SK-N-MC (cell line): ENCODE measurements around the gene TNRC6A.
A peak's percentile ranks its signal among the peaks of the same experiment; 100 is the strongest.
"Not testable (repeated sequence)": the region's sequence is repeated elsewhere in the genome, so short reads cannot be mapped to it uniquely, and the experiment has no call there.

Source experiments
- DNase-seq: peaks from one replicate; pipeline ENCODE4 v3.0.0-alpha.2; 2011; ENCODE audit warnings: low read depth, low spot score
- H3K27ac ChIP-seq: fragments of 200-600 bp; sonication (generic); 2 replicates; pipeline ENCODE4 v1.5.1; 2016; ENCODE audit warnings: mixed run types
- H3K36me3 ChIP-seq: fragments of 200-600 bp; sonication (generic); 2 replicates; pipeline ENCODE4 v1.6.1; 2017; ENCODE audit warnings: antibody characterized with exemption, low read length, mixed read lengths; ENCODE audit not compliant: insufficient read depth
- H3K4me3 ChIP-seq: fragments of 200-600 bp; sonication (generic); 2 replicates; pipeline ENCODE4 v1.5.1; 2016
- H3K9ac ChIP-seq: fragments of 200-600 bp; sonication (generic); 2 replicates; pipeline ENCODE4 v1.8.0; 2017; ENCODE audit warnings: mixed run types, mixed read lengths; ENCODE audit not compliant: insufficient read length
- H3K9me3 ChIP-seq: fragments of 200-600 bp; sonication (generic); 2 replicates; pipeline ENCODE4 v1.6.1; 2017; ENCODE audit warnings: low read depth, mild to moderate bottlenecking, antibody characterized with exemption, low read length, moderate library complexity, mixed read lengths
- EZH2 ChIP-seq: fragments of 200-600 bp; sonication (generic); IDR thresholded peaks from one replicate; pipeline ENCODE4 v1.6.1; 2017; ENCODE audit warnings: antibody characterized with exemption
- FOXP2 ChIP-seq: optimal IDR thresholded peaks from 2 replicates; pipeline ENCODE3; 2011; ENCODE audit warnings: mild to moderate bottlenecking, moderate library complexity; ENCODE audit not compliant: insufficient read depth; ENCODE audit errors: extremely low read length, control extremely low read depth
- POLR2AphosphoS5 ChIP-seq: IDR thresholded peaks from 2 replicates; pipeline ENCODE4 v1.6.1; 2012; ENCODE audit warnings: mild to moderate bottlenecking, low read depth, low read length, borderline replicate concordance

Gene TNRC6A

DNA sequence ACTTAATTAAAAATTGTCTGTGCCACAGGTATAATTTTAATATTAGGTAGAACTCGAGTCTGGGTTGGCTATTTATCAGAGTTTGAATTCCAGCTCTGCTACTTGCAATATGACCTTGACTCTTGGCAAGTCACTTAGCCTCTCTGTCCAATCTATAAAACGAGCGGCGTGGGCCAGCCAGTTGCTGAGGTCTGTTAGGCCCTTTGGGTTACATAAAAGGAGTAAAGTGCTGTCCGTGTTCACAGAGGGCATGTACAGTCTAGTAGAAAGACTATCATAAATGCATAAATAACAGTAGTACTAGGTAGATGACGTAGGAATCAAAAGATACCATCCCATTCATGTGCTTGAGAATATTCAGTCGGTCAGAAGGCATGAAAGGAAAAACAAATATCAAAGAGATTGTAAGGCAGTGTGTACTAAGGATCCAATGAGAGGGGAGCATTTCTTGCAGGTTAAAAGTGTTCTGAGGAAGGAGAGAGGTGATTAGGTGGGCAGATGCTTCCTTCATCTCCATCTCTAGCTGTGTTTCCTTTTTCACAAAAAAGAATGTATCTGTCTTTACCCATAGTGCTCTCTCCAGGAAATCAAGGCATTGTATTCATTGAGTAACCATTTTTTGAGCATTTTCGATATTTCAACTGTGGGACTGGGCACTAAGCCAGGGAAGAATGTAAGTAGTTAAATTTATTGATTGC is 2.4 kb downstream of the TNRC6A start:
- H3K36me3 ChIP-seq = peaks cover 28% of the 10 kb centered on the region
- H3K9ac ChIP-seq = no peak overlapping the region
- H3K27ac ChIP-seq = 0 out of 2 replicates have a peak overlapping the region, but pooled peaks have one; percentile 6
- peak overlapping the region; percentile 97 for H3K4me3 ChIP-seq
- H3K9me3 ChIP-seq = no peaks in the 10 kb centered on the region
- TF ChIP-seq POLR2AphosphoS5 (no peak), EZH2 (no peak), FOXP2 (no peak)
- no peak for DNase-seq

DNA sequence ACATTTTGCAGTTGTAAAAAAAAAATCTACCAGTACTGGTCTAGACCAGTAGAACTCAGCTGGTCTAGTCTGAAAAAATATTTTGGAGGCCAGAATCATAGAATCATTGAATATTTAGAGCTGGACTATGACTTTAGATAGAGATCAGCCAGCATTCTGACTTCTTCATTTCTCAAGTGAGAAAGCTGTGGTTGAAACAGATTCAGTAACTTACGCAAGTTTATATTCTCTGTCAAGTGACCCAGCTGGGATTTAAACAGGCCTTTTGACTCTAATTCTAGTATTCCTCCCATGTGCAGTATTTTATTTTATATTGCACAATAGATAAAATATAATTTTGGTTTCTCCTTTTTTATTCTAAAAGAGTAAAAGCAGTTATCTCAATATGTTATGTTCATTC is 4.9 kb downstream of the TNRC6A start:
- DNase-seq = no peak
- Histone ChIP-seq H3K36me3 (peaks cover 43% of the 10 kb centered on the region), H3K9ac (no peak overlapping the region), H3K27ac (peak overlapping the region; percentile 47), H3K9me3 (no peaks in the 10 kb centered on the region), H3K4me3 (no peak overlapping the region)
- no peak for TF ChIP-seq FOXP2
- no peak for TF ChIP-seq EZH2
- TF ChIP-seq POLR2AphosphoS5 = no peak

DNA sequence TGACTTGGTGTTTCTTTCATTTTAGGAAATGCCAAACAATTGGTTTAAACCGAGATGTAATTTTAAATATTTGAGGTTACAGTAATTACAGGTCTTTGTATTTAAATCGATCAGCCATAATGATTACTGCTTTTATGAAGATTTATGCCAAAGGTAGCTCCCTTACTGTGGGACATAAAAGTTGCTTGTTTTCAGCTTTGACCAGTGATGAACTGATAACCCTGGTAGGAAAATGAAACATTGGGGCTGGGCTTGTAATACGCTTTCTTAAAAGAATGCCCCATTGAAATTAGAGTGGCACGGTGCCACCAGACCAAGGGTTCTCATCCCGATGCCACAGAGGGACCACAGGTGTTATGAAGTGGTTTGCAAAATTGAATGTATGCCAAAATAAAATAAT is 7.3 kb downstream of the TNRC6A start:
- no peak for TF ChIP-seq POLR2AphosphoS5
- TF ChIP-seq FOXP2 = no peak
- no peak for TF ChIP-seq EZH2
- Histone ChIP-seq H3K9me3 (no peaks in the 10 kb centered on the region), H3K4me3 (peak overlapping the region; percentile 16; the same call in 1 of the 2 replicates), H3K9ac (no peak overlapping the region), H3K27ac (peak overlapping the region; percentile 57; the same call in 1 of the 2 replicates), H3K36me3 (peaks cover 63% of the 10 kb centered on the region)
- DNase-seq = no peak

DNA sequence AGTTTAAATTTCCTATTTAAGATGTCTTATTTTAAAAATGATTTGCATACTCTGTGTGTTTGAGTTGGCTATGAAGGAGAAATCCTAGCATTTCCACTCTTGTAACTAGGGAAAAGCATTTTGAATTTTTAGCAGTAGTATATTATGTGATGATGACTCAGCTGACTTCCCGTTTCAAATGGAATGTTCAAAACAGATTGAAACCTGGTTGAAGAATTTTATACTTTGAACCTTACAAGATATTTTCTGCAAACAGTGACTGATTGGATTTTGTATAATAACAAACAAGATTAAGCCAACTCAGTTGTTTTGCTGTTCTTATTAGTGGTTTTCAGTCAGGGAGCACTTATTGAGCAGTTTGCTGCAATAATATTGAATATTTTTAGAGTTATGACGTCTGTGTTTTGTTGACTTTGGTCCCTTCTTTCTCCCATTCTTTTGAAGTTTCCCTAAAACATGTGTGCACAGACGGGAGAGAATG is 8.0 kb downstream of the TNRC6A start:
- TF ChIP-seq FOXP2 (no peak), POLR2AphosphoS5 (no peak), EZH2 (no peak)
- DNase-seq = no peak
- Histone ChIP-seq H3K27ac (peak overlapping the region; percentile 57; the same call in 1 of the 2 replicates), H3K9me3 (no peaks in the 10 kb centered on the region), H3K4me3 (peak overlapping the region; percentile 16; the same call in 1 of the 2 replicates), H3K9ac (no peak overlapping the region), H3K36me3 (peaks cover 62% of the 10 kb centered on the region)

DNA sequence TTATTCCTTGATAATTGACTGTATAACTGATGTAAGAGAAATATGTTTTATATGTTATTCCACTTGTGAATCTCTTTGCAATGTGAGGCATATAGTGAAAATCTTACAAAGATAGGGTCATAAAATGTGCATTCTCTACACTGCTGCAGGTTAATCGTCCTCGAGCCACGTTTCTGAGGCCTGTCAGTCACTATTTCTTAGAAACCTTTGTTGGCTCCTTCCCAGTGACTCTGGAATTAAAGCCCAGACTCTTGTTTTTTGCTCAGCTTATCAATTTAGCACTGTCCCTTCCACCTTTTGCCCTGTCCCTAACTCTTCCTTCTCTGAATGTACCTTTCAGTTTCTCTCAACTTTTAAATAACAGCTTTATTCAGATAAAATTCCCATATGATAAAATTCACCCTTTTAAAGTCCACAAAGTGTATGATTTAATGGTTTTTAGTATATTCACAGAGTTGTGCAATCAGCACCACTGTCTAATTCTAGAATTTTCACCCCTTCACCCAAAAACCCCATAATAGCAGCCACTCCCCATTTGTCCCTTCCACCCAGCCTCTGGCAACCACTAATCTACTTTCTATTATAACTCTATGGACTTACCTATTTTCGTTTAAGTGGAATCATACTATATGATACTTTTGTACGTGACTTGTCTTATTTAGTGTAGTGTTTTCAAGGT is 8.6 kb downstream of the TNRC6A start:
- Histone ChIP-seq H3K9me3 (no peaks in the 10 kb centered on the region), H3K4me3 (0 out of 2 replicates have a peak overlapping the region, but pooled peaks have one; percentile 16), H3K27ac (peak overlapping the region; percentile 57; the same call in 1 of the 2 replicates), H3K36me3 (peaks cover 56% of the 10 kb centered on the region), H3K9ac (no peak overlapping the region)
- no peak for TF ChIP-seq FOXP2
- TF ChIP-seq EZH2 = no peak
- TF ChIP-seq POLR2AphosphoS5 = no peak
- no peak for DNase-seq

DNA sequence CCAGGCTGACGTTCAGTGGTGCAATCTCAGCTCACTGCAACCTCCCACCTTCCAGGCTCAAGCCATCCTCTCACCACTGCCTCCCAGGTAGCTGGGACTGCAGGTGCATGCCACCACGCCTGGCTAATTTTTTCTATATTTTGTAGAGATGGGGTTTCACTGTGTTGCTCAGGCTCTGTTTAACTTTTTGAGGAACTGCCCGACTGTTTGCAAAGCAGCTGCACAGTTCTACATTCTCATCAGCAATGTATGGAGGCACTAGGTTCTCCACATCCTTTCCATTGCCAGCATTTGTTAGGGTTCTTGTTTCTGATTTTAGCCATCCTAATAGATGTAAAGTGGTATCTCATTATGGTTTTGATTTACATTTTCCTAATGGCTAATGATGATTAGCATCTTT is 9.4 kb downstream of the TNRC6A start:
- no peak for TF ChIP-seq FOXP2
- TF ChIP-seq POLR2AphosphoS5 = no peak
- no peak for TF ChIP-seq EZH2
- Histone ChIP-seq H3K9ac (no peak overlapping the region), H3K4me3 (no peak overlapping the region), H3K9me3 (no peaks in the 10 kb centered on the region), H3K27ac (no peak overlapping the region), H3K36me3 (peaks cover 51% of the 10 kb centered on the region)
- no peak for DNase-seq

DNA sequence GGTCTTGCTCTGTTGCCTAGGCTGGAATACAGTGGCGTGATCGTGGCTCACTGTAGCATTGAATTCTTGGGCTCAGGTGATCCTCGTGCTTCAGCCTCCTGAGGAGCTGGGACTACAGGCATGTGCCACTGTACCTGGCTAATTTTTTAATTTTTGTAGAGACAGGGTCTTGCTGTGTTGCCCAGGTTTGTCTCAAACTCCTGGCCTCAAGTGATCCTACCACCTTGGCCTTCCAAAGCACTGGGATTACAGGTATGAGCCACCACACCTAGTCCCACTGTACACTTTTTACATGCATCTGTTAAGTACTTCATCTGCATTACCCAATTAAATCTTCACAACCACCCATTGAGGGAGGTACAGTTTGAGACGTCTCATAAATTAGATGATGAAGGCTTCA is 12.4 kb downstream of the TNRC6A start:
- peaks cover 65% of the 10 kb centered on the region for H3K36me3 ChIP-seq
- no peaks in the 10 kb centered on the region for H3K9me3 ChIP-seq

DNA sequence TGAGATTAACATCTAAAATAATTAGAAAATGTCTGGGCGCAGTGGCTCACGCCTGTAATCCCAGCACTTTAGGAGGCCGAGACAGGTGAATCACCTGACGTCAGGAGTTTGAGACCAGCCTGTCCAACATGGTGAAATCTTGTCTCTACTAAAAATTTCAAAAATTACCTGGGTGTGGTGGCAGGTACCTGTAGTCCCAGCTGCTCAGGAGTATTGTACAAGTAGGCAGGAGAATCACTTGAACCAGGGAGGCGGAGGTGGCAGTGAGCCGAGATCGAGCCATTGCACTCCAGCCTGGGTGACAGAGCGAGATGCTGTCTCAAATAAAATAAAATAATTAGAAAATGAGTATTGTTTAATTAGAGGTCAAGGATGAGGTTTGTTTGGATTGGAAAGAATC is 13.2 kb downstream of the TNRC6A start:
- H3K36me3 ChIP-seq = peaks cover 71% of the 10 kb centered on the region
- not testable (repeated sequence) for H3K27ac ChIP-seq, H3K9ac ChIP-seq, DNase-seq, H3K4me3 ChIP-seq, H3K9me3 ChIP-seq

More for the DNA sequence above, 12.4 kb downstream of the TNRC6A start:
- TF ChIP-seq EZH2 = no peak
- no peak for TF ChIP-seq FOXP2
- TF ChIP-seq POLR2AphosphoS5 = no peak
- no peak overlapping the region for H3K4me3 ChIP-seq
- DNase-seq = no peak
- no peak overlapping the region for H3K9ac ChIP-seq
- no peak overlapping the region for H3K27ac ChIP-seq
